HG02938 (cell line): ENCODE data around the gene SPATS2L.
A peak's percentile ranks its signal among the peaks of the same experiment; 100 is the strongest.

Experiments used
- ATAC-seq: cut with Tn5 transposase; IDR thresholded peaks from one replicate; pipeline ENCODE4 v1.9.1; 2021; ENCODE audit warnings: mild to moderate bottlenecking, moderate library complexity; ENCODE audit not compliant: unreplicated experiment

SPATS2L gene

DNA sequence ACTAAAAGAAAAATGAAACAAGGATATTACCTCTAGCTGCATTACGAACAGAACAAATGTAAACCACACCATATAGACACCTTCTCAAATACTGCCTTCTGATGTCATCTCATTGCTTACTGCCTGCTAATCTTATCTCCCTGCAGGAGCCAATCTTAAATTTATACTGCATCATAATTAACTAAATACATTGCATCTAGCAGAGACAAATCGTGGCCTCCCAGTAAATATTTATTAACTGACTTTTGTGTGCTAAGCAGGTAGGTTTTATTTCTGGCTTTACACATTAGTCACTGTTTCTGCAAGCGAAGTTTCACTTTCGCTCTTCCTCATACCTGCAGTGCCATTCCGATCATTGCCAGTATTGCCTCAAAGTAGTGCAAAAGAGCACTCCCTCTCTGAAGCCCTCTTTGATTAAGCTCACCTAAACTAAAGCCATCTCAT, 67.5 kb downstream of the SPATS2L start:
- ATAC-seq: peak; percentile 91

DNA sequence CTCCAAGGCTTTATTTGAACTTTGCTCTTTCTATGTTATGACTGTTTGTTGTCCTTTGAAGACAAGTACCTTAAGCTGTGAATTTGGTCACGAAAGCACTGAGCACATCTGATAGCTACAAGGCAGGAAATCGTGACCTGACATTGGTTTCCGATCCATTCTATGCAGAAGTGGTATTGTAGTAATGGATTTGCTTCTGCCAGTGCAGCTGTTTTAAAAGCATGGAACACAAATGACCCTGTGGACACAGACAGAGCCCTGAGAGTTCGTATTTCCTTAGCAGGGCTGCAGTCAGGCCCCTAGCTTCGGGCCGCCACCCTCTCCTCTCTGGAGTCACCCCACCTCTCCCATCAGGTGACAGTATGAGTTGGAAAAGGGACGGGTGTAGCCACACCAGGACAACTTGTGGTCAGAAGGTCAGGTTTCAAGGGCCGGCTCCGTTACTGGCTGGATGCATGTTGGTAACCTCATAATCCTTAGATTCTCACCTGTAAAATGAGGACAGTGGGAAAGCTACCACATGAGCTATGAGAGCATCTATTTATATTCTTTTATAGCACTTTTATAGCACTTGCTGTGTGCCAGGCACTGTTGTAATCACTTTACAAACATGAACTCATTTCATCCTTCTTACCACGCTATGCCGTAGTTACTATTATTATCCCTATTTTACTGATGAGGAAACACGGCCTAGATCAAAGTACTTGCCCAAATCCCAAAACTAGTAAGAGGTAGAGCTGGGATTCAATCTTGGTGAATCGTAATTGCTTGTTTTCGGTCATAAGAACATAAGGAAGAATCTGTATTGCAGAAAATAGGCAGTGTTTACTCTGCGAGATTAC, 70.2 kb downstream of the SPATS2L start:
- ATAC-seq: peak; percentile 32

DNA sequence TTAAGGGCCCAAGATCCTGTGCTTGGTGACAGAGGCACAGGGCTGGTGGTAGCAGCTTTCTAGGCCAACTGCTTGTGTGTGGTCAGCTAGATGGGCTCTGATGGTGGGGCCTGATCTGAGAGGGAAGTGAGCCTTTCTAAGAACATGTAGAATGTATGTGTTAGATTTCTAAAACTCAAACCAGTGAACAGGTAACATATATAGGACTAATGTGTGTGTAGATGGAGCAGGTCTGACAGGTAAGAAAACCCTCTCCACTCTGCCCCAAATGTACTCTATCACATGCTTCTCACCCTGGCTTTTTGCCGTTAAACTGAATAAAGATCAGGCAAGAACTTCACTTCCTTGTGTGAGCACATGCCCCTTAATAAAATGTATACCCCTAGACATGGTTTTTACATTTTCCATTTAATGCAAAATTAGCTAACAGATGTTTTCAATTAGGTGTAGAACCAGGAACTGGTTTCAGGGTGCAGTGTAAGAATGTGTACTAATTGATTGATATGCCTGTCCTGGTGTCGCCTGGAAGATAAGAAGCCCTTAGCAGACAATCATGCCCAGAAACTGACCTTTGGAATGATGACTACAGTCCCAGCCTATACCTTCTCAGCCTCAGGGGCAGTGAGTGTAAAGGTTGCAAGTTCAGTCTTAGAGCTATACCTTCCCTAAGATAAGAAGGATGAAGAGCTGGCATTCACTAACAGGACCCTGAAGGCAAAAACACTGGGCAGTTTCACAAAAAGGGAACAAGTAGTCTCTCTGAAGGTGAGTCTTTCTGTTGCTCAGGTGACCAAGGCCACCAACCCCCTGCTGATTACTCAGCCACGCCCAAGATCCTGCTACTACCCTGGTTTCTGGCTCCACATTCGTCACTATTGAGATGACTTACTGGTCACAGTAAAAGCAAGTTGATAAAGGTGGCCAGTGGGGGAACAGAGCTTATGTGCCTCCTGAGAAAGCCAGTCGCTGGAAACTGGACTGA, 71.2 kb downstream of the SPATS2L start:
- ATAC-seq: no peak

DNA sequence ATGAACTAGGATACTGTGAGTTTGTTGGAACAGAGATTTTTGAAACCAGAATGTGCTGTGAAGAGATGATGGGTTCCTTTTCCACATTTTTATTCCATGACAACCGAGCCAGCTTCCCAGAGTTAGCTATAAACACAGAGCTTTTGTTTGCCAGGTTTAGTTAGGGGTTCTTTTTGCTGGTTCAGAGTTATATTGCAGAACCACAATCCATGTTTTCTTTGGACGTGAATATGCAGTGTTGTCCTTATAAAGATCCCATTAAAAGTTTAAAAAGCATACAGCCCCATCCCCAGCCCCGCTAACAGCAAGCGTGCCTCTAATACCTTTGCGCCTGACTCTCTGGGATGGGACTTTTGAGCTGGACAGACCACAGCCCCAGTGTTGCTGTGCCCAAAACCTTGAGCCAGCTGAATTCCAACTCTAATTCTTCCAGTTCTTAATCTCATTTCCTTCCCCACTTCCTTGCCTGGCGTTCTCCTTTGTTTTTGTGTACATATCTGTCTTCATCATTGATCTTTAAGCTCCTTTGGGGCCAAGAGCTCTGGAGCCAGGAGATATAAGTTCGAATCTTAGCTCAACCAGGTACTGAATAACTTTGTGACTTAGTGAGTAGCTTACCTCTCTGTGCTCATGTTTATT, 72.3 kb downstream of the SPATS2L start:
- ATAC-seq: no peak

DNA sequence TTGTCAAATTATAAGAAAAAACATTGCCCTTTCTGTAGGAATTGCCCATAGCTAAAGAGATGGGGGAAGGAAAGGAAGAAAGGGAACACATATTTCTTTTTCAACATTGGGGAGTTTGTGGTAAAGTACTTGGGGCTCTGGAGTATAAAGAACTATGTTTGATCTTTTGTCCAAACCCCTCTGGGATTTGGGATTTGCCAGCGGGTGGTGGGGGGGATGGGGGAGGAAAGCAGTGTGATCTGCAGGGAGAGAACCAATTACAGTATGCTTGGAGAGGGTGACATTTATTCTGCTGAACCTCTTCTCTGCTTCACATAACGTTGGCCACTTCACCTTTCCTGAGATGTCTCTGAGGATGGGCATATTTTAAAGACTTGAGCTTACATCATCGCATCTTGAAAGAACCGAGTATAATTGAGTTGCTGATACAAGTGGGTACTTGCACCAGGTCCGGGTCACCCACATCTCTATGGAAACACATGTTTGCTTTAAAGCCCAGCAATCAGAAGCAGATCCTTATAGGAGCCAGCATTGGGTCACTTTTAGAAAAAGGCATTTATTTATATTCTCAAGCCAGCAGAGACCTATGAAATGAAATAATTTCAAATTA, 73.1 kb downstream of the SPATS2L start:
- ATAC-seq: no peak

DNA sequence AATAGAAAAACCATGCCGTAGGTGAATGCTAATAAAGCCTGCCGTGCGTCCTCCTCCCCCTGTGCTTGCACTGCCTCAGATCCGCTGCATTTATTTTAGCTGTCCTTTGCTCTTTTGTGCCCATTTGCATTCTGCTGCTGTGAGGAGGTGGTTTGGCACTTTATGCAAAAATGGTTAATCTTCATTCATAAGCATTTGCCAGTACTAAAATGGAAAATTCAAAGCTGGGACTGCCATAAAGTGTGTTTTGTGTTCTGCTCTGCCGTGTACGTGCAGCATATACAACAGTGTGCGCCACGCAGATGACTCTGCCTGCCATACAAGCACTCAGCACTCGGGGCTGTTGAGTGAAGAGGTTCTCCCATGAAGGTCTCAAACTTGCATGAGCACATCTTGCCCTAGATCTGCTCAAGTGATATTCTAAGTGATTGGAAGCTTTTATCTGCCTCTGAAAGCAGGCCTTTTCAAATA, 73.6 kb downstream of the SPATS2L start:
- no peak for ATAC-seq

DNA sequence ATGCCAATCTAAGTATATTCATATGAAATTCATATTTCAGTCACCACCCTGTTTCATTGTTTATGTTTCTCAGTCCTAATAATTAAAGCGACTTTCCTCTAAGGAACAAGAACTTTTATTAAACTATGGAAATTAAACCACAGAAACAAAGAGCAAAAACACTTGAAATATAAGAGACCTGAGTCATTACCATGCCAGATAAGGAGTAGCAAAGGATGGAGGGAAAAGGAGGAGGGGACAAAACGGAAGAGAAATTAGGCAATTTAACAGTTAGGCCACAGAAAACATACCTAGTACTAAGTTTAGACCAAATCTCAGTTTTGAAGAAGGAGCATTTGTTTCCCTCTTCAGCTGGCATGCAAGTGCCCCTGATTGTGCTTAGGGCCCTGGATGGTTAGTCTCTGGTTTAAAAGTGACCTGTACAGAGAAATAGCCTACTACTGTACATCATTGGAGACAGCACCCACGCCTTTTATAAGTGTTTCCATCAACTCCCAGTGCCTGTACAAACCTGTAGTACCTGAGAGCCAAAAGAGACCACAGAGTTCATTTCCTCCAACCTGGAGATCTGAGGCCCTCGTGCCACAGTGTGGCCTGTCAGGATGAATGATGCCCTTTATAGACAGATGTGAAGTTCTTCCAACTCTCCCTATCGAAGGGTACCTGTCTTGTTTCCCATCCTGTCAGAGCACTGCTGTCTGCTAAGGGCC, 74.5 kb downstream of the SPATS2L start:
- no peak for ATAC-seq

DNA sequence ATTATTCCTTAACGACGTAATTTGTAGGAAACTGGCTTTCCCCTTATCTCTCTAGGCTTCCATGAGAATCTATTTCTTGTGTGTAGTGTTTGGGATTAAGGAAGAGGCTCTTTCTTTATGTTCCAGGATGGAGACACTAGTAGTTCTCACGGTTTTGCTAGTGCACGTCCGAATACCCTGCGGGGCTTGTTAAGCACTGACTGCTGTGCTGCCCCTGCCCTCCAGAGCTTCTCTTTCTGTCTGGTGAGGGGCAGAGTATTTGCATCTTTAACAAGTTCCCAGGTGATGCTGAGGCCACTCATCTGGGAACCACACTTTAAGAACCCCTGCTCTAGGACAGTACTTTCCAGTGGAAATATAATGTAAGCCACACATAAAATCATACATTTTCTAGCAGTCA, 76.4 kb downstream of the SPATS2L start:
- no peak for ATAC-seq

DNA sequence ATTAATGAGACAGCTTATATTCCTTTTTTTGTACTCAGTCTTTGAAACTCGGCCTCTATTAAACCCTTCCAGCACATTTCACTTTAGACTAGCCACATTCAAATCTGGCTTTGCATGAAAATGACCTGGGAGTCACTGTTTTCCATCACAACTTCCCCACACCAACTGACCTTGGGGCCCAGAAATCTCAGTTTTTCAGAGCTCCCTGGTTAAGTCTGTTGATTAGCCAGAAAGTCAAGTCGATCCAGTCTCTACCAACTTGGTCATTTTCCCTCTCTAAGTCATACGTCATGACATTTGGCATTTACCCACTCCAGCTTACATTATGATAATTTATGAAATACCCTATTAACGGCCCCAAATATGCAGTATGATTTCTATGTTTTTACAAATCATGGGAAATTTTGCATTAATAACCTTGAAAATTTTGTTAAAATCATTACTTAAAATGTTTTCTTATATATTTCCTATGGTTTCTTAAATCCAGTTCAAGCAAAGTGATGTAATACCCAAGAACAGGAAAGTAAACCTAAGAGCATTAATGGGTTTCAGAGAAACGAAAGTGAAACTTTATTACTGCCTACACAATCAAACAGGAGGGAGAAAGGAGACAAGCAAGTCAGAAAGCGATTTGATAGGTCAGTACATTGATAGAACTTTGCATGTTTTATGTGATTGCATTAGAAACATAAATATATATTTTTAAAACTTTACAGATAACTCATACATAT, 77.1 kb downstream of the SPATS2L start:
- ATAC-seq: peak; percentile 78

DNA sequence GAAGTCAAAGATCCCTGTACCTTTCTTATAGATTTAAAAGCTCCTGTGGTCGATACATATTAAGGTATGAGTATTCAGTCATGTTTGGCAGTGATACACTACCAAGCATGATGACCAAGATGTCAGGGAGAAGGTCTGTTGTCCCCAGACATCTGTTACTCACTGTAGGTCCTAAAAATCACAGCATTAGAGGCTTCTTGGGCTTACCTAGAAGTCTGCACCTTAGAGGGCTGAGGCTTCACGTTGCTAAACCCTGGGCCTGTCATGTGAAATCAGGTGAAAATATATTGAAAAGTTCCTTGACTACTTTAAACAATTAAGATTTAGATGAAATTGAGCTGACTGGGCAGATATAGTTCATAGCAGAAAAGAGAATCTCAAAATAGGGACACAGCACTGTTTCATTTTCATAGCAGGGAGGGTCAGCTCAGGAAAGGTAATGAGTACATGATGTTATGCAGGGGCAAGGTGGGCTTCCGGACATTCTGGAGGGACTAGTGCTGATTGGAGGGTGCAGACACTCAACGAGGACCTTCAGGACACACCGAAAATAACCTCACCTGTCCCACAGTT, 78.7 kb downstream of the SPATS2L start:
- ATAC-seq: no peak

DNA sequence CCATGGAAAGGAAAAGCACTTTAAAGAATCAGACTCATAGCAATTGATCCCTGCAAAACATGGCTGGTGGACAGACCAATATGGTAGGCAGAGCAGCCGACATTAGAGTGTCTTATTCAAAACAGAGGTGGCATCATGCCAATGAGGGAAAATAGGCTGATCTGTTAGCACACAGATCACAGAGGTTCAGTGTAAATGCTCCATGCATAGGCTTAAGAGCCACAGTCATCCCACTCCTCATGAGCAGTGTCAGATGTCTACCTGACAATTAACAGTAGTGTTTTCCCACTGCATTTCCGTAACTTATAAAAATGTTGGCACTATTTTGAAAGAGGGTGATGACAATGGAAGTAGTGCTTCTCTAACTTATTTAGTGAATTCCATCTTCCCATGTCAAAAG, 86.7 kb downstream of the SPATS2L start:
- ATAC-seq: no peak

DNA sequence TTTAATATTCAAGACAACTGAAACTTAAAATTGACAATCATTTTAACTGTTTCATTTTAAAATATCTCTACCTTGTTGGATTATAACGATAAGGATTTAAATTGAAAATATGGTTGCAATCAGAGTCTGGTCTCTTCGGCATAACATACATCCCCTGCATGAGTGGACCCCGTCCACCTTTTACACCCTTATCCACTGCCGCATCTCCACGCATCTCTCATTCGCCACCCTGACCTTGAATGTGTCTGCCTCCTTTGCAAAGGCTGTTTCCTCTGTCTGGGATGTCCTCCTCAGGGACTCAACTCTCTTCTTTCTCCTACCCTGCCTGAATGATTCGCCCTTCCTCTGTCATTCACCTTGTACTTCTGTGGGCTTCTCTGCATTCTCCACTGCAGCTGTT, 87.6 kb downstream of the SPATS2L start:
- ATAC-seq: no peak

DNA sequence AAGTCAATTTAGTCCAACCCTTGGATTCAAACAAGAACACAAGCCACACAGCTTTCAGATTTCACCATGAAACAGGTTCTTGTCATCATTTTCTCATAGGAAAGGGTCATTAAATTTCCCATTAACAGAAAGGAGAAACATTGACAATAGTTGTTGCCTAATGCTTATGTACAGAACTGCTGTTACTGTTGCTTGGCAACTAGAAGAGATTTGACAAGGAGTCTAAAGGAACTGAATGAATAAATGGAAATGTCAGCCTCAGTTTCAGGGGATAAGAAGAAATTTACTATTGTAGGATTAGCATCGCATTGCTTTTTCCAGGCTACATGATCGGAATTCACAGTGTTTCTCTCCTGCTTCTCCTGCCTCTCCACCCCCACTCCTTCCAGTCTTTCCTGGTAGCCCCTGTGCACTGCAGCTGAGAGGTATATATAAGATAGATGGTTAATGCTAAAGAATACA, 90.3 kb downstream of the SPATS2L start:
- ATAC-seq: no peak

DNA sequence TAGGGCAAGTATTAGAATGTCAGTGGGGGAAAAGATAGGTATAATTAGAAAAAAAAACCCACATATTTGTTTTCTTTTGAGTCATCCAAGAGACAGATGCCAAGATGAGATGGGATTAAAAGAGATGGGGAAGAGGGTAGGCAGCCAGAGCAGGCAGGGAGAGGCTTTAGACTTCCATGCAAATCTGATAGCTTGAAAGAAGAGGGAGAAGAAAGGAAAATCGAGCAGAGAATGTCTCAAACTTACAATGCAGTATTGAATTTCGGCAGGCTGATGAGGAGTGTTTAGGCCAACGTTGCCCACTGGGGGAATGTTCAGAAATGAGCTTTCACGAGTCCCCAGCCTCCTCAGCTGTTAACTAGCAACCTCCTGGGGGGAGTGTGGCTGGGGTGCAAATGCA, 91.3 kb downstream of the SPATS2L start:
- ATAC-seq: no peak

DNA sequence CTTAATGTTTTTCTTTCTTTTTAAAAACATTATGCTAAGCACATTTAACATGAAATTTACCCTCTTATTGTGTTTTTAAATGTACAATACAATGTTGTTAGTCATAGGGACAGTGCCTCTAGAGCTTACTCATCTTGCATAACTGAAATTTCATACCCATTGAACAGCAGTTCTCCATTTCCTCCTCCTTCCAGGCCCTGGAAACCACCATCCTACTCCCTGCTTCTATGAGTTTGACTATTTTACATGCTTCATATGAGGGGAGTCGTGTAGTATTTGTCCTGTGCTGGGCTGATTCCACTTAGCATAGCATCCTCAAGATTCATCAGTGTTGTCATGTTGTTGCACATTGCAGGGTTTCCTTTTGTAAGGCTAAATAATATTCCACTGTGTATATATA, 92.6 kb downstream of the SPATS2L start:
- no peak for ATAC-seq

DNA sequence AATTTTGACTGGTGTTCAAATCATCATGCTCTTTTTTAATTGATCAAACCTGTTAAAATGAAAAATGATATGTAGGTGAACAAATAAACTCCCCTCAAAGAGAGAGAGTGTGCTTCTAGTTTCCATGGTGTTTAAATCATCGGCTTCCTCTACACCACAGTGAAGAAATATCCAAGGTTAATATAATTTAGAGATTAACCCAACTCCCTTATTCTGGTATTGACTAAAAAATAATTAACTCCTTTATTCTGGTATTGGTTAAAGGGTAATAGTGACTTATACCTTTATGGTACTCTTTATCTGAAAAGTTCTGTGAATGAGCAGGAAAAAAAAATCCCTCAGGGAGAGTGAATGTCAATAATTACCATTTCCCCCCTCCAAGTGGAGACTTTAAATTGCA, 93.1 kb downstream of the SPATS2L start:
- no peak for ATAC-seq

DNA sequence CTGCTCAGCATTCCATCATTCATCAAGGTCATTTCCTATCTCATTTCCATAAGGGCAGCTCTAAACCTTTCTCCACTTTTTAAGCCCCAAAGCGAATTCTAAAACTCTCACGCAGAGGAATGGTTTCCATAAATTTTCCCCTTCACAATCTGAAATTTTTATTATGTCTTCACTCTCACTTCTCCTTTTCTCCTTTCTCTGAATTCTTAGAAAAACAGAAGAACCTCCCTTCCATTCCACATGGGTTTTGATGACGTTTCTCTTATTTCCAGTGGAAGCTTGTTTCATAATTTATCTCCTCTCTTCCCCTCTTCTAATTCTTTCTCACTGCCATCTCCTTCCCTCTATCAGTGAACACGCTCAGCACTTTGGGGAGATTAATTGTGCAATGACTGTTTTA, 97.3 kb downstream of the SPATS2L start:
- no peak for ATAC-seq

DNA sequence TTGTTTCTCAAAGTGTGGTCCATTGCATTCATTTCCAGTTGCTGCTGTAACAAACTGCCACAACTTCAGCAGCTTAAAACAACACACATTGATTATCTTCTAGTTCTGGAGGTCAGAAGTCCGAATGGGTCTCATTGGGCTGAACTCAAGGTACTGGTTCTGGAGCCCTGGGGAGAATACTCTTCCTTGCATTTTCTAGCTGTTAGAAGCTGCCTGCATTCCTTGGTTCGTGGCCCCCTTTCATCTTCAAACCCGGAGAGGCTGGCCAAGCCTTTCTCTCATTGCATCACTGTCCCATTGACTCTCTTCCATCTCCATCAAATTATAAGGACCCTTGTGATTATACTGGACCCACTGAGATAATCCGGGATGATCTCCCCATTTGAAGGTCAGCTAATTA, 98.1 kb downstream of the SPATS2L start:
- no peak for ATAC-seq
